Stimulated activated CD4-positive, alpha-beta T cell treated with anti-CD3 and anti-CD28 coated beads, TNF-alpha, amount 100 ng/mL, for 4 hours (primary cell): ENCODE data around the gene PDCD10.
A peak's percentile ranks its signal among the peaks of the same experiment; 100 is the strongest.

Experiments
- DNase-seq, 3 experiments: peaks; one replicate each; pipeline ENCODE4 v3.0.0-alpha.2; 2020; ENCODE audit warnings: low read depth in 3 of 3

PDCD10 gene

DNA sequence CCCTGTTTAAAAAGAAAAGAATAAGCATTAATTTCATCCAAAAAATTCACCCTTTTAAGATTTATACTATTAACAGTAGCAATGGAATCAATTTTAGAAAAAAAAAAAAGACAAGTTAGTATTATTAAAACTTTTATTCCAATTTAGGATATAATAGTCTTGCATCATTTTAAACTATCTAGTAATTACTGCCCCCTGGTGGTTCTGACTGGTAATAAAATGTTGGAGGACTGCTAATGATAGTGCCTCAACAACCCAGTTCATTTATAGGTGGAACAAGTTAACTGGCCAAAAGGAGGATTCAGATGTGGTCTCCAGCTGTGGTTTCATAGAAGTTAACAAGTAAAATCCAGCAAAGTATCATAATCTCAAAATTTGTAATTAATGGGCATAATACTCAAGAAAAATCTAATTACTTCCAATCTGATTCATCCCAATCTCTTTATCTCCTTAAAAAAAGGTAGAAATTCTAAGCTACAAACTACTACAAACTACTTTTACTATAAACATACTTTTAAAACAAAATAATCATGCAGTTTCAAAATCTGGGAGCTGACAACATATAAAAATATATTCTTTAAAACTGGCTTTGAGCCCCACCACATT lies 50.2 kb downstream of the PDCD10 start:
- DNase-seq, result peak in 1 of 3 experiments; percentile 38

DNA sequence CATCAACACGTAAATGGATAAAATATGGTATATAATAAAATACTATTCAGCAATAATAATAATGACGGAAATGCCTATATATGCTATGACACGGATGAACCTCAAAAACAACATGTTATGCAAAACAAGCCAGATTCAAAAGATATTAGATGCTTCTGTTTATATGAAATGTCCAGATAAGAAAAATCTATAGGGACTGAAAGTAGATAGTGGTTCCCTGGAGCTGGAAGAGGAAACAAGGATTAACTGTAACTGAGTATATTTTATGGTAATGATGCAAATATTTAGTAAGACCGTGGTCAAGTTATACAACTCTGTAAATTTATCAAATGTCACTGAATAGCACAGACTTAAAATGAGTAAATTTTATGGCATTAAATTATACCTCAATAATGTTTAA lies 55.2 kb downstream of the PDCD10 start:
- no peak for DNase-seq

GRCh38 chr3:167675848-167676247 lies 58.8 kb downstream of the PDCD10 start:
- no peak for DNase-seq

GRCh38 chr3:167673221-167673620 lies 61.5 kb downstream of the PDCD10 start:
- DNase-seq, result no peak

GRCh38 chr3:167671878-167672427 lies 62.7 kb downstream of the PDCD10 start:
- DNase-seq, result no peak

DNA sequence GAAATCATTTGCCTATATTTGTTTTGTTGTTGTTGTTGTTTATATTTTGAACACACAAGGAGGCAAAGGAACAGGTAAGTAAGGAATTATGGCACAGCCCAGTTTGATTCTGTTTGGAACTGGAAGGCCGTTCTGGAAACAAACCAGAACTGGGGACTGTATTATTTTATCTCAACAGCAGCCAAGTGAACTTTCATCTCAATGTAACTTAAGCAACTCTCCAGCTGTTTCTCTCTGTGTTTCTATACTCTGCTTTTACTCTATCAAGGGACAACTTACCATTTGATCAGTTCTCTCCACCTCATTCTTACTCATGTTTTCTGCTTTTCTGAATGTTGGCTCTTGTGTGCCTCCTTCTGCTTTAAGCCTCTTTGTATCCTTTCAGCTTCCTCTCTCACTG lies 65.0 kb downstream of the PDCD10 start:
- DNase-seq, result no peak

GRCh38 chr3:167668651-167669050 lies 66.0 kb downstream of the PDCD10 start:
- DNase-seq, result no peak

DNA sequence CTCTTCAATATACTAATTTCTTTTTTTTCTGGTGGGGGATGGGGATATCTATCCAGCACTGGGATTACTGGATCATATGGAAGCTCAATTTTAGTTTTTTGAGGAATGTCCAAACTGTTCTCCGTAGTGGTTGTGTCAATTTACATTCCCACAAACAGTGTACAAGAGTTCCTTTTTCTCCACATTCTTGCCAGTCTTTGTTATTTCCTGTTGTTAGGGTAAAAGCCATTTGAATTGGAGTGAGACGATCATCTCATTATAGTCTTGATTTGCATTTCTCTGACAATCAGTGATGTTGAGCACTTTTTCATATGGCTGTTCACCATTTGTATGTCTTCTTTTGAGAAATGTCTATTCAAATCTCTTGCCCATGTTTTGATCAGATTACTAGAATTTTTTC lies 68.1 kb downstream of the PDCD10 start:
- DNase-seq, result no peak

DNA sequence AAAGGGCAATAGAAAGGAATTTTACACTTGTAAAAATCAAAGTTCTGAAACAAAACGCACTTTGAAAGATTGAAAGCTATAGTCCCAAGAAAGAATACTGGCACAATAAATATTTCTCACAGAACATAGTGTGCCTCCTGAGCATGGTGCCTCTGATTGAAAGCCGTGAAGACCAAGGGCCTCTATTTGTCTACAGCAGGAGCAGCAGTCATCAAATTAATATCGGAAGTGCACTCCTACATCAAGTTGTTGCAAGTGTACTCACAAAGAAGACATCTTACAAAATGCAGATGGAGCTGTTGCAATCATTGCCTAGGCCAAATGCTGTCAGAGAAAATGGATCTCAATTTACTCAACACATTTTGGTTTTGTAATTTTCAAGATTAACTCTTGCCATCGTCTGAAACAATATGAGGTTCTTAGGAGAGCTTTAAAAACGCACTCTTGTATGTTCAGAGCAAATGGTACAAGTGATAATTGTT lies 71.7 kb downstream of the PDCD10 start:
- DNase-seq, result no peak

GRCh38 chr3:167657684-167658225 lies 76.9 kb downstream of the PDCD10 start:
- DNase-seq, result no peak

DNA sequence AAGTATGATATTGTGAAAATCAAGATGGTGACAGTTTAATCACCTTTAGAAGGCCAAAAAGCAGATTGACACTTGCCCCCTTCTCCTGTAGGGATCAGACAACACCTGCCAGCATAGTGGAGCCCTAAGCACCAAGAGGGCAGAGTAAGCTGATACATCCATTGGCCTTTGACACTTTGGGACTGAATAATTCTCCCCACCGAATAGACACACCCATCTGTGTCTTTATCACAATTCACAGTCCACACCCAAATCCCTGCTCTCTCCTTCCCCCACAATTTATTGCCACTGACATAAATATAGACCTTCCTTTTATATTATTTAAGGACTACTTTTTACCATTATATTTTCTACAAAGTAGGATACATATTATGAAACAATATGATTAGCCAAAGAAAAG lies 77.9 kb downstream of the PDCD10 start:
- DNase-seq, result no peak

- DNase-seq, result no peak
Measured at GRCh38 chr3:167653760-167654159, 80.9 kb downstream of the PDCD10 start, which contains the start of gene WDR49. Gene WDR49, minus strand, starts transcription at chr3:167653942. Its CDS starts 517 bp downstream, at chr3:167653425.

DNA sequence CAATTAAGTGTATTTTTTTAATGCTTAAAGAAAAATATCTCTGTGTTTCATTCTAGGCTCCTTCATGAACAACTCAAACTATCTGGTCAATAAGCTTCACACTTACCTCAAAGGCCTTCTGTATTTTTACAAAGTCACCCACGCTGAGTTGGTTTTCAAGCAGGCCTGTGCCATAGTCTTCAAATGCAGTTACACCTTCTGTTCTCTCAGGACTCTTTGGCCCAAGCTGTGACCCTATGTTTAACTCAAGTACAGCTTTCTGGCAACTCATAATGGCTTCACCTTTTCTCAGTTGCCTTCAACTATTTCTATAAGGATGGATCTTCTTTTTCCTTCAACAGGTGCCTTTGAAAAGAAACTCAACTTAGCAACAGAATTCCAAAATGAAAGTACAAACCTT lies 81.5 kb downstream of the PDCD10 start:
- DNase-seq, result no peak

- no peak for DNase-seq
Measured at GRCh38 chr3:167651826-167652225, 82.9 kb downstream of the PDCD10 start.

DNA sequence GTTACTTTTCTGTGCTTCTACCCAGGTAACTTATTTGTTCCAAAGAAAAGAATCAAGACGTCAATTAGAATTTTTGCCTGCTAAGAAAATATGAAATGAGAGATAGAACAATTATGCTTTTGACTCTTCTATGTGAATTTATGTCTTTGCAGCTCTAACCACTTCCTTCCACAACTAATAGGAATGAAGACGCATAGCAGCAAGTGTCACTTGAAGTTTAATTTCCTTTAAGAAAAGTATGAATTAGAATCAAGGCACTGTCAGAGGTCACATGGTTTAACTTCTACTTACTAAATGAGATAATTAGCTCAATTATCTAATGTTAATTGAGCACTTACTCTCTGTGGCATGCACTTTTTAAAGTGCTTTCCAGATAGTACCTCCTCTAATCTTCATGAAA lies 84.2 kb downstream of the PDCD10 start:
- DNase-seq, result no peak

DNA sequence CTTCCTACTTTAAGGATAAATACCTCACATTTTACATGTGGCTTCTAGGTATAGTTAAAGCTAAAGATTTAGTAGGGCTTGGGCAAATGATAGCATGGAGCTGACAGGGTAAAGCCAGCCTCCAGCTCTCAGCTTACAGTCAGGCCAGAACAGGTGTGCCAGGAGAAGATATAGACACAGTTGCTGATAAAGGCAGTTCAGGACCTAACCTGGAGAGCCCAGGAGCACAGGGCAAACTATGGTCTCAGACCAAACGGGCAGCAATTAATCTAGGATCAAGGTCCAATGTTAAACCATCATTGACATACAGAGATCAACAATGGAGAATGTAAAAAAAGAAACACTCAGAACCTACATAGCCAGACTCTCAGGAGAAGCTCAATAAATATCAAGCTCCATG lies 84.9 kb downstream of the PDCD10 start:
- no peak for DNase-seq

DNA sequence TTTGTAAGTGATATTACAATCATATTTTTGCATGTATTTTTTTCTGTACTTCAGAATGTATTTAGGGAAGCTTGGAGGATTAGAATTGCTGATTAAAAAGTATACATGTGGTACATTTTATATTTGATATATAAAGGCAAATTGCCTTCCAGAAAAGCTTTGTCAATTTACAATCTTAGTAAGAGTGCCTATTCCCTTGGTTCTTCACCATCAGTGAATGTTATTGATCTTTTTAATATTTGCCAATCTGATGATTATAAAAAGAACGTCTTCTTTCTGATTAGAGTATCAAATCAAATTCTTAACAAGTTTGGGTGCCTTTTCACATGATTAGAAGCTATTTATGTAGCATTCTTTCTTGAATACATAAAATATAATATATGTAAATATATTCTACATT lies 90.1 kb downstream of the PDCD10 start:
- DNase-seq, result no peak
